AG09319 (cell line): ENCODE results near the gene ZFTA.
"Not testable (repeated sequence)": the region's sequence is repeated elsewhere in the genome, so short reads cannot be mapped to it uniquely, and the experiment has no call there.

Experiments
- DNase-seq: peaks from one replicate; pipeline ENCODE4 v3.0.0-alpha.2; 2010; ENCODE audit warnings: low read depth; ENCODE audit errors: extremely low read depth
- TF ChIP-seq, protein P1 (sequence below): IDR thresholded peaks from 2 replicates; pipeline ENCODE4 v1.5.1; 2011; ENCODE audit warnings: low read depth, mild to moderate bottlenecking, inconsistent platforms, low read length, moderate library complexity

ZFTA gene

GRCh38 chr11:63775191-63775590, 6.6 kb upstream of the ZFTA start:
- no peak for DNase-seq
- TF ChIP-seq, protein P1, sequence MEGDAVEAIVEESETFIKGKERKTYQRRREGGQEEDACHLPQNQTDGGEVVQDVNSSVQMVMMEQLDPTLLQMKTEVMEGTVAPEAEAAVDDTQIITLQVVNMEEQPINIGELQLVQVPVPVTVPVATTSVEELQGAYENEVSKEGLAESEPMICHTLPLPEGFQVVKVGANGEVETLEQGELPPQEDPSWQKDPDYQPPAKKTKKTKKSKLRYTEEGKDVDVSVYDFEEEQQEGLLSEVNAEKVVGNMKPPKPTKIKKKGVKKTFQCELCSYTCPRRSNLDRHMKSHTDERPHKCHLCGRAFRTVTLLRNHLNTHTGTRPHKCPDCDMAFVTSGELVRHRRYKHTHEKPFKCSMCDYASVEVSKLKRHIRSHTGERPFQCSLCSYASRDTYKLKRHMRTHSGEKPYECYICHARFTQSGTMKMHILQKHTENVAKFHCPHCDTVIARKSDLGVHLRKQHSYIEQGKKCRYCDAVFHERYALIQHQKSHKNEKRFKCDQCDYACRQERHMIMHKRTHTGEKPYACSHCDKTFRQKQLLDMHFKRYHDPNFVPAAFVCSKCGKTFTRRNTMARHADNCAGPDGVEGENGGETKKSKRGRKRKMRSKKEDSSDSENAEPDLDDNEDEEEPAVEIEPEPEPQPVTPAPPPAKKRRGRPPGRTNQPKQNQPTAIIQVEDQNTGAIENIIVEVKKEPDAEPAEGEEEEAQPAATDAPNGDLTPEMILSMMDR: no peak

GRCh38 chr11:63771741-63772318, 3.3 kb upstream of the ZFTA start:
- DNase-seq: not testable (repeated sequence)

- DNase-seq: no peak
- TF ChIP-seq, protein P1: no peak
These were observed 2.2 kb upstream of the ZFTA start for GRCh38 chr11:63770763-63771162.

DNA sequence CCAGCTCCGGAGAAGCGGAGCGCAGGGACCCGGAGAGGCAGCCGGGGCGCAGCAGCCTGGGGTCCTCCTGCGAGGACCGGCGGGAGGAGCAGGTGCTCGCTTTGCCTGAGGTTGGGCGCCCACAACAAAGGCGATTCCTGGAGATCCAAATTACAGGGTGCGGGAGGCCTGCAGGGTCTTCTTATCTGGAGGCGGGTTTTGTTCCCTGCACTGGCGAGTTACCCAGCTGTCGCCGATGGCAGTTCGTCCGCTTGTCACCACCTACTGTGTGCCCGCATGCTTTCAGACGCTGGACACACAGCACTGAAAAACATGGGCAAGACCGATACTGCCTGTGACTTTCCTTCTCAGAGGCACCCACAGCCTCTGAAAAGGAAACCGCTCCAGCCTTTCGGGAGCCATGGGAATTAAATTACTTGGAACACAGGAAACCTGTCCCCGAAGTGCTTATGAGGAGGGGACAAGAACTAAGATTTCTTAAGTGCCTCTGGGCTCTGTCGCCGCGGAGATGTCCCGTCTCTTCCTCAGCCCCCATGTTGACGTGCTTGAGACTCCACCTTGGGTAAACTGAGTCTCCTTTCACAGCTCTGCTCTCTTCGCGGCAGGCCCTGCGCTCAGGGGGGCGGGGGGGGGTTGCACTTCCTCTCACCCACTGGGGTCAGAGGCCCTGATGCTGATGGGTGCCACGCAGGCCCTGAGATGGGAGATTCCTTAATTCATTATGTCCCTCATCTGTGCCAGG, 1.3 kb upstream of the ZFTA start:
- DNase-seq: no peak
- TF ChIP-seq, protein P1: no peak

DNA sequence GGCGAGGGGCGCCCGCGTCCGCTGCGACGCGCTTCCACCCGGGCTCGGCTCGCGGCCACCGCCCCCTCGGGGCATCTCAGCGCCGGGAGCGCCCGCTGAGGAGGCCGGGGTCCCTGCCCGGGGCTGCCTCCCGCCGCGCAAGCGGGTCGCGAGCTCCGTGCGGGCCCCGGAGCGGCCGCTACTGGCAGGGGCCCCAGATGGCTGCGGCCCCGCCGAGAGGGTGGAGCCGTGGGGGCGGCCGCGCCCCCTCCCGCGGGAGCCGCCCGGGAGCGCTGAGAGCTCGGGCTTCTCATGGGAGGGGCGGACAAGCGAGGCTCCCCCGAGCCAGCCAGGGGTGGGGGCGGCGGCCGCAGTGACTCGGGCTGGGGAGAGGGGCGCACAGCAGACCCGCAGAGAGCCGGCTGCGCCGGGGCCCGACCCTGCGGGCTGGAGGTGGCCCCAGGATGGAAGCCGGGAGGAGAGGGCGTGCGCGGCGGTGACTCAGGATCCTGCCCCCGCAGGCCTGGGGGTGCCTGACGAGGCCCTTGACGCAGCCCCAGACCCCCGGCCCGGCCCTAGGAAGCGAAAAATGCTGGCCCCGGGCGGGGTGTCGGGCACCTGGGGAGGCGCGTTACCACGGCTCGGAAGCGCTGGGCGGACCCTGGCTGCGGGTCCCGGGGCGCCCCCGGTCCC, 603 bp upstream of the ZFTA start:
- DNase-seq: no peak
- TF ChIP-seq, protein P1: no peak

DNA sequence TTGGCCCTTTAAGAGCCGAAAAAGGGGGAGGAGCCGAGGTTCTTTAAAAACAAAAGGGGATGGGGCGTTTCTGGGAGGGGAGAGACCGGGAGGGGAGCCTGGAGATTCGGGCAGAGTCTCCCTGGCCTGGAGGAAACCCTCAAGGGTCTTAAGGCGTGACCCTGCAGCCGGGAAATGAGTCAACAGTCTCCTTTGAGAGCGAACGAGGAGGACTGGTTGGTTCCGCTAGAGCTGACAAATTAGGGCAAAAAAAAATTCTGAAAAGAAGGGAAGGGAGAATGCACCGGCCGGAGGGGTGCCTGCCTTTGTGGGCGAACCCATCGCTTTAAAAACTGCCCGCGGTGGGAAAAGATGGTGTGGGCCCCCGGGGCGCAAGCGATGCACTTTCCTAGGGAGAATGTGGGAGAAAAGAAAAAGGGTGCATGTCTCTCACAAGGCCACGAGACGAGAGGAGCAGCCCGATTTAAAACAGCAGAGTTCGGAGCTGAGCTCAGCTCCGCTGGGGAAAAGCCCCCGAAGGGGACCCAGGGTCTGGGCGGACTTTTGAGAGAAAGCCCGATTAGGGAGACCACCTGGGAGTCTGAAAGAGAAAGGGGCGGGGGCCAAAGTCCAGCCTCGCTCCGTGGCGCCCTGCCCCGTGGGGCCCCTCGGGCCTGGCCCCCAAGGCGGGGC, 874 bp downstream of the ZFTA start:
- TF ChIP-seq, protein P1: no peak
- no peak for DNase-seq

GRCh38 chr11:63767267-63767564, 1.4 kb downstream of the ZFTA start:
- no peak for DNase-seq
- TF ChIP-seq, protein P1: no peak
